Activated CD4-positive, CD25-positive, alpha-beta regulatory T cell treated with anti-CD3 and anti-CD28 coated beads, Interleukin-2, amount 50 U/mL, for 16 hours (primary cell): ENCODE data around the gene NELFCD.
"Not testable (repeated sequence)": the region's sequence is repeated elsewhere in the genome, so short reads cannot be mapped to it uniquely, and the experiment has no call there.

Source experiments
- DNase-seq: peaks from one replicate; pipeline ENCODE4 v3.0.0-alpha.2; 2020; ENCODE audit warnings: low read depth, low spot score

The NELFCD gene

DNA sequence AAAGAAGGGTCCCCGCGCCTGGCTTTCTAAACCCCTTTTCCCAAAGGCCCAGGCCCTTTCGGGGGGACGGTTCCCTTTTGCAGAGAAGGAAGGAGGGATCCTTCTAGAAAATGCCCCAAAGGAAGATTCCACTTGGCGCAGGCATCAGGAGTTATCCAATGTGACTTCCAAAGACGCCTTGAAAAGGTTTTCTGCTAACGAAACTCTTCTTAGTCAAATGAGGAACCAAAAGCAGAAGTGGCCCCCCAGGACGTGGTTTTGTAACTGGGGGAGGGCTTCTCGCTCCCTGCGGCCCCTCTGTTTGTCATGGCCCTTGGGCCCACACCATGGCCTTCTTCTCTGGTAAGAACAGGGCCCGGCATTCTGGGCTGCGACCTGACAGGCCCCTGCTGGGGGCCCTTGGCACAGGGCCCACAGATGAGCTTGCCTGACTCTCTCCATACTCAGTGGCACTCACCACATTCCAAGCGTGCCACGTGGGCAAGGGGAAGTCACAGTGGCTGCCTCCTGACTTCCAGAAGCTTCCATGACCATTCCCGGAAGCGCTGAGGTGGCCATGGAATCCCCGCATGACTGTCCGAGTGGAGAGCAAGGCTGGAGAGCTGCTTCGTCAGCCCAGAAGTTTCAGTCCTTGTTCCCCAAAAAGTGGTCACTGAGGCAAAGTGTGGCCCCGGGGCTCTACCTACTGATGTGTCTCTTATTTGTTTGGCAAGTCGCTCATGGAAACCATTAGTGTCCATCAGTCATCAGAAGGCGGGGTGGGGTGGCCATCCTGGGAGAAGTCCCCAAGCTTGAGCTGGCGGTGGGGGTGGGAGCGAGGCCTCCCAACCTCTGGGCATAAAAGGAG, 26.8 kb downstream of the NELFCD start:
- DNase-seq = no peak

GRCh38 chr20:59008715-59009336, 27.8 kb downstream of the NELFCD start:
- no peak for DNase-seq

GRCh38 chr20:59010321-59010994, 29.4 kb downstream of the NELFCD start:
- DNase-seq = no peak

GRCh38 chr20:59010995-59011873, 30.2 kb downstream of the NELFCD start:
- DNase-seq = no peak

DNA sequence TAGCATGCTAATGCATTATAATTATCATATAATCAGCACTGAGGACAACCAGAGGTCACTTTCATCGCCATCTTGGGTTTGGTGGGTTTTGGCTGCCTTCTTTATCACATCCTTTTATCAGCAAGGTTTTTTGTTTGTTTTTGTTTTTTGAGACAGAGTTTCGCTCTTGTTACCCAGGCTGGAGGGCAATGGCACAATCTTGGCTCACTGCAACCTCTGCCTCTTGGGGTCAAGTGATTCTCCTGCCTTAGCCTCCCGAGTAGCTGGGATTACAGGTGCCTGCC, 30.8 kb downstream of the NELFCD start:
- not testable (repeated sequence) for DNase-seq

DNA sequence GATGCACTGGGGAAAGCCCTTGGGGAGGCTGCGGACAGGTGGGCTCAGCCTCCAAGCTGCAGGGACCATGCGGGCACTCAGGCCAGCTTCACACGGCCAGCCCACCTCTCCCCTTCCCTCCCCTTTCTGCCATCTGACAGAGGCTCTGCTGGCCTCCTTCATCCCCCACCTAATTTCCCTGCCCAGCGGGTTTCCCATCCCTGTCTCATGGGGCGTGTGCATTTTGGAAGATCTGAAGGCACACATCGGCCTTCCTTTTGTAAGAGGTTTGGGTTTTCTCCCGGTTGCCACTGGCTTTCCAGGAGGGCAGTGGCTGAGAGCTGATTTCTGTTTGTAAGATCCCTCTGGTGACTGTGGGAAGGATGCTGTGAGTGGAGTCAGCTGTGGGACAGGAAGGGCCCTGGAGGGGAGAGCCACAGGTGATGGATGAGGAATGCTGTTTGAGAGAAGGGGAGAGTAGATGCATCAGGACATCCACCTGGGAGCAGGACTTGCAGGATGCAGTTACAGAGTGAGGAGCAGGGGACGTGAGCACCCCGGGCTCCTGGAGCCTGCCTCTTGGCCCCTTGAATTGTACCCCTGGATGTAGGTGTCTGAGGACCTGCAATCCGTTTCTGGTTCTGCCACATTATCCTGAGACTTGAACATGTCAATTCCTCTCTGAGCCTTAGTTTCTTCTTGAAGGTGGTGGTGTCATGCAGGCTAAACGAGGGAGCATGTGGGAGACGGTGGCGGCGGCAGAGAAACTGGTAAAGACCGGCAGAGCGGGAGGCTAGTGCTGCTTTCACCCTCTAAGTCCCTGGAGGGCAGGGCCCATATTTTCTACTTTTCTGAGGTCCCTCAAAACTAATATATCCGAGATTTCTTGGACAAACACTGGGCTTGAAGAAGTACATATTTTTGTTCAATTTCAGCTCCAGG, 32.2 kb downstream of the NELFCD start:
- no peak for DNase-seq

- DNase-seq = no peak
Observed at GRCh38 chr20:59013959-59014608, 33.0 kb downstream of the NELFCD start.

DNA sequence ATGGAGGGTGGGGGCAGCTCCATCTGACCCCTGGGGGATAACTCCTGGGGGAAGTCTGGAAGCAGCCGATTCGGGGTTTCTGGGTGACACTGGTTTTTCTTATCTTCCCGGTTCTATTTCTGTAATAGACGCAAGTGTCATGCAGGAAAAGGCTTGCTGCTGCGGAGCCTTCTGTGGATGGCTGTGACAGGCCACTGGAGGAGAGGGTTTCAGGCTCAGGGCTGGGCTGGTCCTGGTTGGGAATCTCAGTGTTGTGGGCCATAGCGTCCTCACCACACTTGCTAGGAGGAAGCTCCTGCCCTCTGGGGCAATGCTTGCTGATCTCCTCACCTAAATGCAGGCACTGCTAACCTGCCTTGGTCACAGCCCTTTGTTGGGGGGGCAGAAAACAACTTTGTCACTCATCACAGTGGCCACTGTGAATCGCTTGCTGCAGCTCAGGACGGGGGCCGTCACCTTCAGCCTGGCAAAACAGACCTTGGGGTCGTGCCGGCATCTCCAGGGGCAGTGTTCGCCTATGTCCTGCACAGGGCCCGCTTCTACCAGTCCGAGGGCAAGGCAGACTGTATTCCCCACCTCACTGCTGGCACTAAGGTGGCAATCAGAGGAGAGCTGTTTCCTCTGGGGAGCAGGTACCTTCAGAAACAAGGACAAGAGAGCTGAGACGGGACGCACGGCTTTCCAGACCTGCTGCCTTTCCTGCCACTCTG, 33.8 kb downstream of the NELFCD start:
- no peak for DNase-seq

- DNase-seq = no peak
Observed at GRCh38 chr20:59015411-59015810, 34.4 kb downstream of the NELFCD start.

DNA sequence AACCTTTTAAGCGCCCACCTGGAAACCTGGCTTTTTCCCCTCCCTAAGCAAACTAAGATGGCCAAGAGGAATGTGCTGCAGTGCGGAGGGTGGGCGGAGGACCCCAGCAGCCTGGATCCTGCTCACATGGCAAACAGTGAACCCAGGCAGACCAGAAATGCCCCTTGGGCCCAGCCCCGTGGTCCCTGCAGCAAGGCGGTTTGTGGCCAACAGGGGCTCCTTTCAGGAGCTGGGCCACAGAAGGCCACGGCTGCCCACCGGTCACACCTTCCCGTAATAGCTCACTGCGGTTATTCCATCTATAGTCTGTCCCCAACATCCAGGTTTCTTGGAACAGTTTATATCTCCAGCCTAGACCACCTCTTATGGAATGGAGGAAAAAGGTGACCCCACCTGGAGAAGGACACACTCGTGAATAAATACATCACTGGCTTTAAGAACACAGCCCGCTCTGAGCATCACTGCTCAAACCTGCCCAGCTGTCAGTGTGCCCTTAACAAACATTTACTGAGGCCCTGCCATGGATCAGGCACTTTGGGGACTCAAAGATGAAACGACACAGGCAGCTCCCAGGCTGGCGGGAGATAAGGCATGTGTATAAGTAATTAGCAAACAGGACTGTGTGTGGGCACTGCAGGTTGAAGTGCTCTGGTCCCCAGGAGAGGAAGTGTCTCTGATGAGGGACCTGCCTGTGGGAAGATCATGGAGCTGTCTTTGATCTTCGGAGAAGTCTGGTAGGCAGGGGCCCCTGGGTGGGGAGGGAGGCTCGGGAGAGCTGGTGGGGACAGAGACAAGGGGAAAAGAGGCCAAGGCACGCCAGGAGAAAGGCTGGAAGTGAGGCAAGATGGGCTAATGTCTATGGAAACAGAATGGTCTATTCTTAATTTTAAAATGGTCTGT, 35.0 kb downstream of the NELFCD start:
- no peak for DNase-seq

DNA sequence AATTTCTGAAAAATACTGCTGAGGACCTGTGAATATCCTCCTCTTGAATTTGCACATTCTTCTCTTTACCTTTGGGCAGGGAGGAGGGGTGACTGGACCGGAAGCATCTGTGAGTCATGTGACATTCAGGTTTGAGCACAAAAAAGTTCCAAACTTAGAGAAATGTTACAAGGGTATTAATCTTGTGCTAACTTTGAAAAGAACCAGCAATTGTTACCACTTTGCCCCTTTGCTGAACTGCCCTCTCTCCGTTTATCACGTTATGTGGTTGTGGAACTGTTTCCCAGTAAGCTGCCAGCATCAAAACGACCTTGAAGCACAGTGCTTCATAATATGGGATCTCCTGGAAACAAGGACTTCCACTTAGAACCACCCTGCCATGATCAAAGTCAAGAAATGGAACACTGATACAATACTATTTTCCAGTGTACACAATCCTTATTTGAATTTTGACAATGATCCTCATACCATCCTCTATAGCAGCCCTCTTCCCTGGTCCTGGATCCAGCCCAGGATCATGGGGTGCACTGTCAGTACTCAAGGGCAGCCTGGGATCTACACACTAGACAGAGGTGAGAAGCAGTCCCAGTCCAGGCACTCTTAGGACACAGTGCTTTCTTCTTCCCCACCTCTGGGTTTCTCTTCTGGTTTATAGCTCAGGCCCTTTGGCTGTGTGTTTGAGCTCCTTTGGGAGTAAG, 35.9 kb downstream of the NELFCD start:
- no peak for DNase-seq

DNA sequence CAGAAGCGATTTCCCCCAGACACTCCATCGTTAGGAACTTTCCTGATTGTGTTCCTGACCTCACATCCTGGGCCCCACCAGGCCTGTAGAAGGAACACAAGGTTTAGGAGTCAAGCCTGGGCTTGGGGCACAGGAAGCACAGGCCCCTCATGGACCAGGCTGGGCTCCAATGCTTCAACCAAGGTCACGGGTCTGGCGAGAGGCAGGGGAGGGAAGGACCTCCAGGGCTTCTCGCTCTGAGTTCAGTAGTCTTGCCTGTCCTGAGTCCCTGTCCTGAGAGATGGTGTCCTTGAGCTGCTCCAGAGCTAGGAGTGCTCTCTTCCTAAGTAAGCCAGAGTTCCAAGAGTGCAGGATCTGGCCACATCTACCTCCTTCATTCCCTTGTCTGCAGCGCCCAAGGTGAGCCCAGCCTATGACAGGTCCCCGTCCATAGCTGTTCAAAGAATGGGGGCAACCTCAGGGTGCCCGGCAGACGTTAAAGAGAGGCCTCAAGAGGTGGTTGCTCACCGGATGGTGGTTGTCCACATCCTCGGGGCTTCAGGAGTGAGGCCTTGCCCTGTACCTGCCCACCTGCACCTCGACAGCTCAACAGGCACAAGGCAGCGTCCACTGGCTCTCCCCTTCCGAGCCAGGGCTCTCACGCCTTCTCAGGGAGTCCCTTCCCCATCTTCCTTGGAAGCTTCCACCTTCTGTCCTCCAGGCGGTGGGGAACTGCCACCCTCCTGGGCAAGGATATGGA, 36.6 kb downstream of the NELFCD start:
- no peak for DNase-seq

DNA sequence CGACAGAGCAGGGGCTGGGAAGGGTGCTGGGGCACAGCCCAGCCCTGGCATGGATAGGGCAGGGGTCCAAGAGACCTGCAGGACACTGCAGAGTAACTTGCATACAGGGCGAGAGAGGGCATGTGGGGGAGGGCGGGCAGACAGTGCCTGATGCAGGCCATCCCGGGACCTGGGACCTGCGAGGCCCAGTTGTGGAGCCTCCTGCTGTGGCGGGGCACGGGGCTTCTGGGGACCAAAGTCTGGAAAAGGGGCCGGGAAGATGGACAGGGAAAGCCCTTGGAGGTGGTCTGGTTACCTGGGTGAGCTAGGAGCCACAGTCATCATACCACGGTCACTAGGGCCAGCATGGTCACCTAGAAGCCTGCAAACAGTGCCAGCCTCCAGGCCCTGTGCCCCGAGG, 37.8 kb downstream of the NELFCD start:
- no peak for DNase-seq

DNA sequence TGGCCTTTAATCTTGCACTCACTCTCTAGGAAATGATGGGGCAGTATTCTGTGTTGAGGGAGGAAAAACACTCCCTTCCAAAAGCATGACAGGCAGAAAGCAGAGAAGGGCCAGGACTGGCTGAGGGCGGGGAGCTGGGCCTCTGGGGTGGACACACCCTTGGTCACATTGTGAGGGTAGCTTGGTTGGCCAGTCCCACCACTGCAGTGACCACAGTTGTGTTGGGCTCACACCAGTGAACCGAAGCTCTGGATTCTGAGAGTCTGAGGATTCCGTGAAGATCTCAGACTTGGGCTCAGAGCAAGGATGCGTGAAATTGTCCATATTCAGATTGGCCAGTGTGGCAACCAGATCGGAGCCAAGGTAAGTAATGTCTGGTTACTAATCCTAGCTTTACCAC, 38.2 kb downstream of the NELFCD start, which contains the start of gene TUBB1:
TSS of gene TUBB1 (plus strand) at position 213 of the 400 bp plus-strand sequence. CDS start at position 307, 94 bp downstream.
- no peak for DNase-seq

DNA sequence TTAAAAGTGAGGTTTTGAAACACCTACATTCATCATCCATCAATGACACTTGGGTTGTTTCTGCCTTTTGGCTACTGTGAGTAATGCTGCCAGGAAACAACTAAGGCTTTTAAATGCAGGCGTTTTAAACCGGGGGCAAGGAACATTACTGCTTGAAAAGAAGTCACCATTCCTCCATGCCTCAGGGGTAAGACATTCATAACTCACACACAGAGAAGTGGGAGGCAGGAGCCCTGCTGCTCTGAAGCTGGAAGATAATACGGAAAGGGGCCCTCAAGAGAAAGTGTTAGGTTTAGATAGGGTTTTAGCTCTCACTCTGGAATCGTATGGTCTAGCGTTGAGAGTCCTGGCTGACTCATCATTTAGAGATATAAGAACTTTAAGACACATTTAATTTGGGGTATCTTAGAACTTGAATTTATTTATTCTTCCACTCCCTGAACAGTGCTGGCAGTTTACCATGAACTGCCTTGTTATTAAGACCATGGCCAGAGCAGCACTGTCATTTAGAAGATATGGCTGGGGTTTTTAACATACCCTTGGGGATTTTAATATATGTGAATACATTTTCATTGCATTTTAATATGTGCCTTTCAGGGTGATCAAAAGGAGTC, 40.0 kb downstream of the NELFCD start:
- no peak for DNase-seq

- DNase-seq = no peak
Observed at GRCh38 chr20:59022754-59023153, 41.7 kb downstream of the NELFCD start.

GRCh38 chr20:59023616-59024015, 42.6 kb downstream of the NELFCD start:
- DNase-seq = no peak
